Measurements from ENCODE around the gene ARHGAP30.

ARHGAP30 gene

GRCh38 chr1:161091093-161091492 is 21.4 kb upstream of the ARHGAP30 start:
- no peak for DNase-seq (ENCODE audit: low read depth)

GRCh38 chr1:161090617-161091016 is 20.9 kb upstream of the ARHGAP30 start:
- no peak for DNase-seq (ENCODE audit: low read depth)

DNA sequence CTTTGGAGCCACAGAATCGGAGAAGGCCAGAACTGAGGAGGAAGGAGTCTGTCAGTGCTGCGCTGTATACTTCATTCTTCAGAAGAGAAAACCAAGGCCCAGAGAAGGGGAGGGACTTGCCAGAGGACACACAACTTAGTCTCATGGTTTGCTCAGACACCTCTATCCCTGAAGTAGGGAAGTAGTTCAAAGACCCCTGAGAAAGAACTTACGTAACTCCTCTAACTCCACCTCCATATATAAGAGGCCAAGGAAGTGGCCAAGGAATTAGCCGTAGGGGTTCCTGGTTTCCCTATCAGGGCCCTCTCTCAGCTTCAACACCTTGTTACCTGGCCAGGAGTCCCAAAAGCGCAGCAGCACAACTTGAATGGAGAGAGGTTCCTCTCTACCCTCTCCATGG is 20.2 kb upstream of the ARHGAP30 start:
- DNase-seq (ENCODE audit: low read depth), result no peak

GRCh38 chr1:161089251-161089924 is 19.7 kb upstream of the ARHGAP30 start, which contains the start of gene NECTIN4:
Gene NECTIN4 (minus strand): TSS chr1:161089558. CDS start chr1:161089296, 262 bp downstream.
- DNase-seq (ENCODE audit: low read depth), result no peak

DNA sequence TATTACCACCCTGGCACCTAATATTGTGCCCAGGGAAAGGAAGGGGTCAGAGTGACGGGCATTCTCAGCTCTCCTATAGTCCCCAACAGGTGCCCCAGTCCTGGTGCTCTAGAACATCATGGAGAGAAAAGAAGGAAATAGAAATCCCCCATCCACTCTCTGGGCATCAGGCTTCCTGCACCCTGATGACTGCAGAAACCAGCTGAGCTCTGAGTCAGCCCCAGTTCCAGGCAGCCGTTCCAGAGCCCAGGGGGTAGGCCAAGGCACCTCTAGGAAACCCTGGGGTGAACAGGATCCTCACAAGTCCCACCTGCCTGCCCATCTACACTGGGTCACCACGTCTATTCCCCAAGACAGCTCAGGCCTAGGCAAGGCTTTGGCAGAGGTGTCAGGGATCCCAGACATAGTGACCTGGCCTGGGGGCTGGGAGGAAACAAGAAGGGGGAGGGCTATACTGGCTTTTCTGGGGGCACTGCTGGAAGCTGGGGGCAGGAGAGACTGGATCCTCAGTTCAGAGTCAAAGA is 19.0 kb upstream of the ARHGAP30 start:
- no peak for DNase-seq (ENCODE audit: low read depth)

- no peak for DNase-seq (ENCODE audit: low read depth)
Observed at GRCh38 chr1:161086457-161086856, 16.8 kb upstream of the ARHGAP30 start.

GRCh38 chr1:161085165-161085564 is 15.5 kb upstream of the ARHGAP30 start:
- no peak for DNase-seq (ENCODE audit: low read depth)

- no peak for DNase-seq (ENCODE audit: low read depth)
Observed at GRCh38 chr1:161084597-161084988, 14.9 kb upstream of the ARHGAP30 start.

DNA sequence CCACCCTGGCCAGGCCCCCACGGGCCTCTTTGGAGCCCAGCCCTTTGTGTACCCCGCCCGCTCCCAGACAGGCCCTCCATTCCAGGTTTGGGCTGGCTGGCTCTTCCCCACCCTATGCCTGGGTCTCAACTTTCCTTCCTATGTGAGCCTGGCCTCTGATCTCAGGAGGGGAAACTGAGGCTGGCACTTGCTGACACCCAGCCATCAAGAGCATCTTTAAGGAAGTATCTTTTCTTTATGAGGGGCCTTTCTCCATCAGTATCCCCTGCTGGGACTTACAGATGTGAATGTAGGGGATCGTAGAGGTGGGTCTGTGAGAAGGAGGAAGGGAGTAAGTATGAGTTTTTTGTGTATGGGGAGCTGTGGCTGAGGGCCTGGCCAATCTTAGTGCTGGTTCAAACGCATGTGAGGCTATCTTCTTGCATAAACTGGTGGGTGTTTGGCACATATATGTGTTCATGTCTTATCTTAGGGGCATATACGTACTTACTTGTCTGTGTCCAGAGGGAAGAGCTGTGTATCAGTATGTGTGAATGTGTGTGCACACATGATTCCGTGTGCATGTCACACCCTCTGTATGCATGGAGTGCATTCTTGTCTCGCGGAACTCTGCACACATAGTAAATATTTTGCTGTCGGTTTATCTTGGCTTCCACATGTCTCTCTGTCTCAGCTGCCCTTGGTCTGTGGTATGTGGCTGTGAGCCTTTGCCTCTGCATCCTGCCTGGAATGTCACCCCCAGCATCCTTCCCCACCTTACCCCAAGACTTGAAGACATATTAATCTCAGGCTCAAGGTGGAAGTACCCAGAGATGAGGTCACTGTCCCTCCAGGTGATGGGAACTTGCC is 14.3 kb upstream of the ARHGAP30 start:
- no peak for DNase-seq (ENCODE audit: low read depth)

DNA sequence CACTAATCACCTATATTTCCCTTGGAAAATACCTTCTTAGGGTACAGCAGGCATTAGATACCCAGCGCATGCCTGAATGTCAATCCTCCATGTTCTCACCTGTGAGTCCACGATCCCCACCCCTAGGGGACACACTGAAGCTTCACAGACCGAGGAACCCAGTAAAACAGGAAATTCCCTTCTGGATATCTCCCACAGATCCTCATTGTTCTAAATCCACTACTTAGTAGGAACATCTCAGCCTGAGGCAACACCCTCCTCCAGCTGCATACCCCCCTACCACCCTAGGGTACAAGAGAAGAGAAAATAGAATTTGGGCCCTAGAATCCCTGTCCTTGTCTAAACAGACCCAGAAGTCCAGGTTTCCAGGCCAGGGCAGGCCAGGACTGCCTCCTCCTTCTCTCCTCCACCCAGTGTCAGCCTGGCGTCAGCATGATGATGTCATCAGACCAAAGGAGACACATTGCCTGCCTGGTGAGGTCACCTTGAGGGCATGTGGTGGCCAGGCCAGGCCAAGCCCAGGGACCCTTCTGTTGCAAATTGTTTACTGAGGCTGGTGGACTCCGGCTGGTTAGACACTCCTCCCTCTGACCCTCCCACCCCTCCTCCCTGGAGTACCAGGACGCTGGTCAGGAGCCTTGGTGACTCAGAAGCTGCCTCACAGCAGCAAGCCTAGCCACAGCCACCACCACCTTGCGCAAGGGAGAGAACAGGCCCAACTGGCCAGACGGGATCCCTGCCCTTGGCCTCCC is 13.5 kb upstream of the ARHGAP30 start:
- DNase-seq (ENCODE audit: low read depth), result no peak

DNA sequence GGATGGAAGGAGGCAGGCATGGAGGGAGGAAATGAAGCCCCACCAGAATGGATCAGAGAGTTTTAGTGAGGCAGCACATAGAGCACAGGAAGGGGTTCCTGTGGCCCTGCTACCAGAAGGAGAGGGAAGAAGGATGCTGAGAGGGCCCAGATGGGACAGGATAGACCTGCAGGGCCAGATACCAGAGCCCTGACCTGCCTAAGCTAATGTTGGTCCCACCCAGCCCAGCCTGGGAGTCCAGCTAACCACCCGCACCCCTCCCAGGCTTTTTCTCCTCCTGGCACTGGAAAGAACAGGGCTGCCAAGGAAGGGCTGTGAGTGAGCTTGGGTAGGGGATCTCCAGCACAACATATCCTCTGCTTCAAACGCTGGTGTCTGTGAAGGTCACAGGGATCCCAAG is 12.8 kb upstream of the ARHGAP30 start:
- DNase-seq (ENCODE audit: low read depth), result no peak

DNA sequence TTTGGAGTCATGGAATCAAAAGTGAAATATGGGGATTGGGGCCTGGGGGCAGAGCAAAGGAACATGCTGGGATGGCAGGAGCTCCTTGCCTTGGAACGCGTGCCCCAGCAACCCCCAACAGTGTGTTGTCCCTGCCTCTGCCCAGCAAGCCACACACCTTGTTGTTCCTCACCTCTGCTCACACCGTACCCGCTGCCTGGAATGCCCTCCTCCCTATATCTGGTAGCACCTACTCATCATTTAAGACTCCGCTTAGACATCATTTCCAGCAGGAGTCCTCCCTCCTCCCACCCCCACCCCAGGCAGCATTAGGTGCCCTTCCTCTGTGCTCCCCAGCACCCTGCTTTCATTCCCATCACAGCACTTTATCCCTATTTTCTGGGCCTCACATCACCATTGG is 11.8 kb upstream of the ARHGAP30 start:
- DNase-seq (ENCODE audit: low read depth), result no peak

DNA sequence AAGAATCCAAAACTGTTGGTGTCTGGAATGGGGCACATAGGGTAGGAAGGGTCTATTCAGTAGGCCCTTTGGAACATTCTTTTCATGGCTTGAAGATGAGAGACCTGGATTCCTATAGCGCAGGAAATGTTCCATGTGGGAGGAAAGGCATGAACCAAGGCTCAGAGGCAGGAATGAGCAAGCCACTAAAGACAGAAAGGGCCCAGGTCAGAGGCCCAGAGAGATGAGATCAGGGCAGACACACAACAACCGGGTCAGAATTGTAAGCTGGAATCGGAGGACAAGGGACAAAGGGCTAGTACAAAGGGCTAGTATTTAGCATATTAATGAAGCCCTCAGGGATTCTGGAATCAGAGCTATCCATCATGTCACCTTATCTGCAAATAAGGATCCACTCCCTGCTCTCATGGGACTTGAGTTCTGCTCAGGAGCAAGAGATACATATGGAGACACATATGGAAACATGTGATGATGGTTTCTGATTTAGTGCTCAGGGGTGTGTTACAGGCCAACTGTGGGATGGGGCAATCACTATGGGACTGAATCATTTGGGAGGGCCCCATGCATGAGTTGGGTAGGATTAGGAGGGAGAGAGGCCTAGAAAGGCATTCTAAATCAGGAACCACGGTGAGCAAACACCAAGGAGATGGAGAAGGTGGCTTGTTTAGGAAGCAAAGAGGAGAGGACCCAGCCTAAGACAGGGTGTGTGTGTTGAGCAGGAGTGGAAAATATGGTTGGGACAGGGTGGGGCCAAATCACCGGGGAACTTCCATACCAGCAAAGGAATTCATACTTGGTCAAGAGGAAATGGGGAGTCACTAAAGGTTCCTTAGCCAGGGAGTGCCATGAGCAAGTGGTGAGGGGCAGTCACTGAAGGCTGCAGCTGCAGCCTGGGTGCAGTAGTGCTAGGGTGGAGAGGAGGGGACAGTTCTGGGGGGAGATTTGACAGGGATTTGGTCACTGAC is 11.0 kb upstream of the ARHGAP30 start:
- no peak for DNase-seq (ENCODE audit: low read depth)

DNA sequence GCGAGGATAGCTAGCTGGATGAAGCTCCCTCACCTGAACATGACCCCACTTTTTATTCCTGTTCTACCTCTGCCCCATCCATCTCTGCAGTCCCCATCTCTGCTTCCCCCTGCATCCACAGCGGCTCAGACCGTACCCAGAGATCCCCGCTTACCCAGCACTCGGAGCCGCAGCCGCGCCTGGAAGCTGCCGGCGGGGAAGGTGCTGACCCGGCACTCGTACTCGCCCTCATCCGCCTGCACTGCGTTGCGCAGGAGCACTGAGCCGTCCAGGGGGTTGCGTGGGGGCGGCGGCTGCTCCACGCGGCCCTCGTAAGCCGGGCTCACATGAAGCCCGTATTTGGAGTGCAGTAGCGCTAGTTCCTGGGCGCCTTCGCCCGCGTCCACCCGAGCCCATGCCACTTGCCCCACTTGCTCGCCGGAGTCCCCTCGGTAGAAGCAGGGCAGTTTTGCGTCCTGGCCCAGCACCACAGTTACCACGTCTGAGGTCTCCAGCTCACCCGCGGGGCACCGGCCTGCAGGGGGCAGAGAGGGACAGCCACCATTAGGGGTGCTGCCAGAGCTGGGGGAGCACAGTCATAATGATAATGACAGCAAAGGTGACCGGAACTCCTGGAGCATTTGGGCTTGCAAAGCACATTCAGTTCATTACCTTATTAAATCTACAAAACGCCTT is 9.9 kb upstream of the ARHGAP30 start:
- no peak for DNase-seq (ENCODE audit: low read depth)

- no peak for DNase-seq (ENCODE audit: low read depth)
Observed at GRCh38 chr1:161077426-161077825, 7.7 kb upstream of the ARHGAP30 start.

DNA sequence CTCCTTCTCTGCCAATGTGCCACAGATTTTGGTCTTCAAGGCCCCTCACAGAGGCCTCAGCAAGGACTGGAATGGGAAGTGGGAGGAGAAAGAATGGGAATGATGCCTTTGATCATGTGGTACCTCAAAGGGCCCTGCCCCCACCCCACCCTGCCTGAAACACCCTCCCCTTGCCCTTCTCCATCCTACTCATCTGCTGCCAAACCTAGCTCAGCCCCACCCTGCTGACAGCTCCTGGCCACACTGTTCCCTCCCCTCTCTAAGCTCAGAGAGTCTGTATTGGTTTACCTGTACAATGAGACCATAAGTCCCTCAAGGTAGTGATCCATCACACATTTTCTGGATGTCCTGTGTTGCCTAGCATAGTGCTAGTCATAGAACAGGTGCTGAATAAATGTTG is 6.7 kb upstream of the ARHGAP30 start:
- DNase-seq (ENCODE audit: low read depth), result no peak

- DNase-seq (ENCODE audit: low read depth), result no peak
Observed at GRCh38 chr1:161074676-161075368, 5.1 kb upstream of the ARHGAP30 start.

DNA sequence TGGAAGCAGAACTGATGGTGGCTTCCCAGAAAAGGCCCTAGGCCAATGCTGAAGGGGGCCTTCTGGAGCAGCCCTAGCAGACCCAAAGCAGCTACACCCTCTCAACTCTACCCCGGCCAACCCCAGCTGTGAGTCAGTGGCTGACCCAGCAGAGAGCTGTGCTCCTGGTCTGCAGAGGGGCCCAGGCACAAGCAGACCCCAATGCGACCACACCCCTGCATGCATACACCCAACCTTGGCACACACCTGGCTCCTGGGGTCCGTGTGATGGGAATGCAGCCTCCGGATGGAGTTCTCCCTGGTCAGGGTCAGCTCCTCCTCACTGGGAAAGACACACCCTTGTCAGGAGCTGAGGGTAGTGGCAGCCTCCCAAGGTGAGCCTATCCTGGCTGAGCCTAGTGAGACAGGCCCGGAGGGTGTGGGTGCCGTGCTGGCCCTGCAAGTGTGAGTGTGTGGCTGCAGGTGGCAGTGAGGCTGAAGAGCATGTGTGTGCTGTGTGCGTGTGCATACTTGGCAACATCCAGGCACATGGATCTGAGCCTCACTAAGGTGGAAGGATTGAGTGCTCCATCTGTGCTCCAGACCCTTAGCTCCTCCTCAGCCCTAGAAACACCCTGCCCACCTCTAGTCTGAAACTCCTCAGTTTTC is 3.9 kb upstream of the ARHGAP30 start:
- no peak for DNase-seq (ENCODE audit: low read depth)

GRCh38 chr1:161072751-161073449 is 3.2 kb upstream of the ARHGAP30 start:
- no peak for DNase-seq (ENCODE audit: low read depth)
